ENCODE data around the gene SREBF2.
"Not testable (repeated sequence)": the region's sequence is repeated elsewhere in the genome, so short reads cannot be mapped to it uniquely, and the experiment has no call there.

The SREBF2 gene

GRCh38 chr22:41842996-41843970 lies 10.4 kb downstream of the SREBF2 start:
- no peak for DNase-seq

- no peak for DNase-seq
Measured at GRCh38 chr22:41844036-41844435, 11.1 kb downstream of the SREBF2 start.

GRCh38 chr22:41844513-41844912 lies 11.6 kb downstream of the SREBF2 start:
- no peak for DNase-seq

- no peak for DNase-seq
Measured at GRCh38 chr22:41845380-41846267, 12.7 kb downstream of the SREBF2 start.

GRCh38 chr22:41846268-41846987 lies 13.5 kb downstream of the SREBF2 start:
- DNase-seq: no peak

- no peak for DNase-seq
Measured at GRCh38 chr22:41847300-41847699, 14.4 kb downstream of the SREBF2 start.

- no peak for DNase-seq
Measured at GRCh38 chr22:41848468-41848867, 15.6 kb downstream of the SREBF2 start.

- DNase-seq: no peak
Measured at GRCh38 chr22:41856469-41856868, 23.6 kb downstream of the SREBF2 start.

GRCh38 chr22:41857155-41857859 lies 24.4 kb downstream of the SREBF2 start:
- peak; percentile 66 for DNase-seq

- DNase-seq: no peak
Measured at GRCh38 chr22:41857860-41858199, 24.9 kb downstream of the SREBF2 start.

- DNase-seq: no peak
Measured at GRCh38 chr22:41862160-41862529, 29.2 kb downstream of the SREBF2 start.

- DNase-seq: no peak
Measured at GRCh38 chr22:41862530-41863266, 29.8 kb downstream of the SREBF2 start.

- DNase-seq: no peak
Measured at GRCh38 chr22:41863472-41863871, 30.6 kb downstream of the SREBF2 start.

- DNase-seq: no peak
Measured at GRCh38 chr22:41868556-41868955, 35.7 kb downstream of the SREBF2 start.

- DNase-seq: not testable (repeated sequence)
Measured at GRCh38 chr22:41870081-41870480, 37.2 kb downstream of the SREBF2 start.

GRCh38 chr22:41870786-41871185 lies 37.9 kb downstream of the SREBF2 start:
- DNase-seq: no peak

- no peak for DNase-seq
Measured at GRCh38 chr22:41873391-41873790, 40.5 kb downstream of the SREBF2 start.

GRCh38 chr22:41874090-41874489 lies 41.2 kb downstream of the SREBF2 start:
- DNase-seq: no peak

GRCh38 chr22:41875531-41876270 lies 42.8 kb downstream of the SREBF2 start:
- DNase-seq: no peak

- no peak for DNase-seq
Measured at GRCh38 chr22:41876275-41876674, 43.4 kb downstream of the SREBF2 start.

- no peak for DNase-seq
Measured at GRCh38 chr22:41876675-41877074, 43.8 kb downstream of the SREBF2 start.
